GM18502 (cell line): Measurements from ENCODE around the gene ACAD8.
"Not testable (repeated sequence)": the region's sequence is repeated elsewhere in the genome, so short reads cannot be mapped to it uniquely, and the experiment has no call there.

Source experiments
- ATAC-seq: cut with Tn5 transposase; IDR thresholded peaks from one replicate; pipeline ENCODE4 v1.9.1; 2021; ENCODE audit warnings: mild to moderate bottlenecking; ENCODE audit not compliant: unreplicated experiment, poor library complexity

The ACAD8 gene

GRCh38 chr11:134264966-134265764 is 11.8 kb downstream of the ACAD8 start:
- no peak for ATAC-seq

GRCh38 chr11:134266440-134266839 is 13.1 kb downstream of the ACAD8 start:
- no peak for ATAC-seq

DNA sequence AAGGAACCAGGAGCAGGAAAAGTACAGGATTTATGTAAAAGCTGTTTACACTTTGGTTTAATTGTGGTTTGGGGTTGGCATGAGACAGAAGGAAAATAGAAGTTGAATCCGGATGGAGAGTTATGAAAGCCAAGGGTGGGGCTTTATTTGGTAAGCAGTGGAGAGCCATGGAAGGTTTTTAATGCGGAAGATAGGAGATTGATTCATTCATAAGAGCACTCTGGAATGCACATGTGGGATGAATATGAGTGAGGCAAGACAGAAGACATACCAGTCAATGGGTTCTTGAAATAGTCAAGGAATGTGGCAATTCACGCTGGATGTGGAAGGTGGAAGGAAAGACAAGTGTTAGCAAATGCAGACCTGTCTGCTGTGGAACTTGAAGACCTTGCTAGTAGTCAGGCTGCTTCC is 13.5 kb downstream of the ACAD8 start:
- ATAC-seq: no peak

GRCh38 chr11:134267461-134267860 is 14.1 kb downstream of the ACAD8 start:
- ATAC-seq: no peak

DNA sequence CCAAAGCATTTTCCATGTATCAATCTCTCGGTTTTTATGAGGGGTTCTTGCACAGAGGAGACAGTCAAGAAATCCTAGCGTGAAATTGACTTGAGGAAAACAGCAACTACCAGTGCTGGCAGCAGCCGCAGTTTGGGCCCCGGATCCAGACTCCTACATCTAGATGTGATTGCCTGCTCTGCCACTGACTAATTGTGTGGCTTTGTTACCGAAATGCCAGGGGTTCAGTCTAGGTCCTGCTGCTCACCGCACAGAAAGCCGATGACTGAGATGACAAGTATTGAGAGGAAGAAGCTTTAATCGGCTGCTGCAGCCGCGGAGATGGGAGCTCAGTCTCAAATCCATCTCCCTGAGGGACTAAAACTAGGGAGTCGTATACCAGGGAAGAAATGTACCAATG is 14.6 kb downstream of the ACAD8 start:
- ATAC-seq: no peak

DNA sequence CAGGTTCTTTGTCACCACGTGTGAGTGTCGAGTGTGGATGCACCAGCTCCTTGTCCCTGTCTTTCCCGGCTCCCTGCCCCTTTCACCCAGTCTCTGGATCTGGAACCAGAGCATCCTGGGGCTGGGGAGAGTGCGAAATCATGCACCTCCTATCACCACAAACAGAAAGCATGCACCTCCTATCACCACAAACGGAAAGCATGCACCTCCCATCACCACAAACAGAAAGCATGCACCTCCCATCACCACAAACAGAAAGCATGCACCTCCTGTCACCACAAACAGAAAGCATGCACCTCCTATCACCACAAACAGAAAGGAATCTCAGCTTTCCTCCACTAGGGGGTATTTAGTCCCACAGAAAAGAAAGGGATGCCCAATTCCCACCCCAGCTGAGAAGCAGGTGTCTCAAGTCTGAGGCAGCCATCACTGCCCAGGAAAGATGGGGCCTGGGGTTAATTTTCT is 16.9 kb downstream of the ACAD8 start:
- no peak for ATAC-seq

- no peak for ATAC-seq
Measured at GRCh38 chr11:134271978-134272377, 18.6 kb downstream of the ACAD8 start.

DNA sequence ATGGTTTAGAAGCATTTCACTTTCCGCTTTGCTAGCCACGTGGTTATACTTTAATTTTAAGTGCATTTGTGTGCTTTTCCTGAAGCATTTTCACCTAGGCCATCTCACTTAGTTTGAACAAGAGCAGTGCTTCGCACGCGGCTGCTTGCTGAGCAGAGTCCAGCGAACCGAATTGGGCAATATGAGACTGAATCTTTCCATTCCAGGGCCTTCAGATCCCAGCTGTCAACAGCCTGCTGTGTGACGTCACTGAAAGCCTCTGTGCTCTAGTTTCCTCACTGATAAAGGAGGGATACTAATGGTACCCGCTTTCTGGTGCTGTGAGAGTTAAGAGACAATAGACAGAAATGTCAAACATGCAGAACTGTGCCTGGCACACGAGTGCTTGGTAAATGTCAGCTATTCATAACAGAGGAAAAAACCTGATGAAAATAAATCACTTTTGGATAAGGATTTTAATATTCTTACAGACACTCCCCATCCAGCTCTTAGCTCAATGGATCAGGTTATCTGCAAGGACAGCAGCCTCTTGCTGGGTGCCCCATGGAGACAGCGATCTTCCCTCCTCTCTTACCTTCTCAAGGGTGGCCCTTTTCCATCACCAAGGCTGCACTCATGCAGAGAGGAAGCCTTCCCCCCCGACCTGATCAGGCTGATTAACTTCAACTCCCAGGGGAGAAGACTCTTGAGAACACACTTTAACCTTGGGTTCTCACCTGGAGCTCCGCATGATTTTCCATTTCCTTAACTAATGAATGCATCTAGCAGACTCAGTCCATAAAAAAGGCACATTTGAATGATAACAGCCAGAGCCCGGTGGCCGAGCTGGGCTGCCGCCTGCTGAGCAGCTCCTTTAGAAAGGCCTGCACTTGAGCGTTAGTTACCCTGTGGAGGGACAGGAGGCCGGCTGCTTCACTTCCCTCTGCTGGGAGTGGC is 19.3 kb downstream of the ACAD8 start:
- ATAC-seq: no peak

DNA sequence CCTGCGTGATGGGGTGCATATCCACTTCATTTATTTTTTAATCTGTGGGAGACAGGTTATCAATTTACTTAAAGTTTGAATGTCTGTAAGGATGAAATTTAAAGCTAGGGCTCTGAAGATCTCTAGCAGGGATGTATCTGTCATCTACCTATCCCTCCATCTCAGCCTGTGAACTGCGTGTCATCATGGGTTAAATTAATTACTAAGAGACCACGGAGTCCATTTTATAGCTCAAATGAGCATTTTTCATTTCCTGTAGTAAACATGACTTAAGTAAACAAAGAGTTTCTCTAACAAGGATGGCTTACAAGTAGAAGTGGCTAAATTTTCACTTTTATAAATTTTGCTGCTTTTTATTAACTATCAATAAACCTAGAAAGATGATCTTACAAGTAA is 19.9 kb downstream of the ACAD8 start:
- no peak for ATAC-seq

GRCh38 chr11:134275188-134275533 is 21.8 kb downstream of the ACAD8 start:
- no peak for ATAC-seq

DNA sequence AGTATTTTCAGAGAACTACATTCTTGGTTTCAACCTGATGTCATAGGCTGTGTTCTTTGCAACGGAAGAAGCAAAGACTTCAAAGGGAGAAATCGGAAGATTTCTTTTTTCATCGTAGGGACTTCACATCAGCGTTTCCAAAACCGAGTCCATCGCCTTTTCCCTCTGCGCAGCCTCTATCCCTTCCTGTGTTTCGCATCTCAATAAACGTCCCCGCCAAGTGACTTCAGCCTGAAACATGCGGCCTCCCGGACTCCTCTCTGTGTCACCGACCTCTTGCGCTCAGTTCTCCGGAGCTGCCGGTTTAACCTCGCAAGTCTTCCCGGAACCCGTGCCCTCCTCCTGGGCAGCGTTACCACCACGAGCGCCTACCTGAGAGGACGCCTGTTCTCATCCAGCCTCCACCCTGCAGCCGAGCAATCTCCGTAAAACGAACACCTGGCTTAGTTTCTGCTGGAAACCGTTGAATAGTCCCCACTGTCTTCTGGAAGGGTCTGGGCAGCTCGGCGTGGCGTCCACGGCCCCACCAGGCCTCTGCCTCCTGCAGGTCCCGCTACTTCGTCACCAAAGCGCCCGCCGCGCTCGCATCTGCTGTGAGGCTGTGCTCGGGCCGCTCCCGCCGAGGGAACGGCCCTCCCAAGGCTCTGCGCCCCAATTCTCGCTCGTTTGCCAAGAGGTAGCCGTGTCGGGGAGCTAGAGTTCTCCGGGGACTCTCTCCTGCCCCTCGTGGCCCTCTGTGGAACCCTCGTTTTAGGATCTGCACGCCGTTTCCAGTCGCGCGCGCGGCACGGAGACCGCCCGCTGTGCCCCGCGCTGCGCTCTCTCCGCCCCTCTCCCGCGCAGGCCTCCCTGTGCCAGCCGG is 22.4 kb downstream of the ACAD8 start, which contains the start of gene GLB1L3:
Gene GLB1L3, plus strand, starts transcription at position 846 of the 862 bp plus-strand sequence. CDS start 362 bp downstream, outside the sequence.
- peak; percentile 87 for ATAC-seq

DNA sequence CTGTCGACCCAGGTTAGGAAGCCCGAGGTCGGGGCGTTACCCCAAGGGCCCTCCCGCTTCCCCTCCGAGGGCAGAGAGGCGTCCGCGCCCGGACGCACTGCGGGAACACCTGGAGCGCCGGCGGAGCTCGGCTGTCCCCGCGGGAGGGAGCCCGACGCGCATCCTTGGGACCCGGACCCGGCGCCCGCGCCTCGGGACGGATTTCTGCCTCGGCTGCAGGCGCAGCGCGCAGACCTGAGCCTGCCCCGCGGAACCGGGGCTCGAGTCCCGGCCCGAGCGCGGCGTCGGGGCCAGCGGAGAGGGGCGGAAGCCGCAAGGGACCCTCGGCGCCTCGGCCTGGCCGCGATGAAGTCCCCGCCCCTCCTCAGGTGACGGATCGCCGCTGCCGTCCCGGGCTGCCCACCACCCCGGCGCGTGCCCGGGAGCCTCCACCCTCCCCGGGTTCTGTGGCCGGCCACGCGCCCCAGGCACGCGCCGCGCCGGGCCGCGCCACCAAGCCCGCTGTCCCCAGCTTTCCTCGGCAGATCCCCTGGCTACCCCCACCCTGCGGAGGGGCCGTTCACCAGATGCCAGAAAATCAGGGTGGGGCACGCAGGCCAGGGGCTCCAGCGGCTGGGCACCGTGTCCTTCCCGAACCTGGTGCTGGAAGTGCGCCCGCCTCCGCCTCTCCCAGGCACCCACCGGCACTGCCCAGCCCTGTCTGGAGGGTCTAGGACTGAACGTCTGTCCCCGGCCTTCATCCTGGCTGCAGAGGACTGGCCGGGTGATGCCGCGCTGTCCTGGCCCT is 23.2 kb downstream of the ACAD8 start:
- peak; percentile 33 for ATAC-seq

GRCh38 chr11:134277183-134278001 is 24.0 kb downstream of the ACAD8 start:
- no peak for ATAC-seq

DNA sequence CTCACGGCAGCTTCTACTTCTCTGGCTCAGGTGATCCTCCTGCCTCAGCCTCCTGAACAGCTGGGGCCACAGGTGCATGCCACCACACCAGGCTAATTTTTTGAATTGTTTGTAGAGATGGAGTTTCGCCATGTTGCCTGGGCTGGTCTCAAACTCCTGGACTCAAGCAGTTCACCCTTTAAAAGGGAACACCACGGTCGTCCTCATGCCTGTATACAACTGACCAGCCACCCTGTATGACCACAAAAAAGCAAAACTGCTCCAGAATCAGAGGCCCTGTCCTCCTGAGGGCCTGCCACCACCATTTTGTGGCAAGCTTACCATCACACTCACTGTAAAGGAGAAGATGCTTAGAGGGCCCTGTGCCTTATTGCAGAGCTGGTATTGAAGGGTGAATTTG is 25.0 kb downstream of the ACAD8 start:
- ATAC-seq: no peak

- ATAC-seq: not testable (repeated sequence)
Measured at GRCh38 chr11:134281635-134282034, 28.3 kb downstream of the ACAD8 start.

DNA sequence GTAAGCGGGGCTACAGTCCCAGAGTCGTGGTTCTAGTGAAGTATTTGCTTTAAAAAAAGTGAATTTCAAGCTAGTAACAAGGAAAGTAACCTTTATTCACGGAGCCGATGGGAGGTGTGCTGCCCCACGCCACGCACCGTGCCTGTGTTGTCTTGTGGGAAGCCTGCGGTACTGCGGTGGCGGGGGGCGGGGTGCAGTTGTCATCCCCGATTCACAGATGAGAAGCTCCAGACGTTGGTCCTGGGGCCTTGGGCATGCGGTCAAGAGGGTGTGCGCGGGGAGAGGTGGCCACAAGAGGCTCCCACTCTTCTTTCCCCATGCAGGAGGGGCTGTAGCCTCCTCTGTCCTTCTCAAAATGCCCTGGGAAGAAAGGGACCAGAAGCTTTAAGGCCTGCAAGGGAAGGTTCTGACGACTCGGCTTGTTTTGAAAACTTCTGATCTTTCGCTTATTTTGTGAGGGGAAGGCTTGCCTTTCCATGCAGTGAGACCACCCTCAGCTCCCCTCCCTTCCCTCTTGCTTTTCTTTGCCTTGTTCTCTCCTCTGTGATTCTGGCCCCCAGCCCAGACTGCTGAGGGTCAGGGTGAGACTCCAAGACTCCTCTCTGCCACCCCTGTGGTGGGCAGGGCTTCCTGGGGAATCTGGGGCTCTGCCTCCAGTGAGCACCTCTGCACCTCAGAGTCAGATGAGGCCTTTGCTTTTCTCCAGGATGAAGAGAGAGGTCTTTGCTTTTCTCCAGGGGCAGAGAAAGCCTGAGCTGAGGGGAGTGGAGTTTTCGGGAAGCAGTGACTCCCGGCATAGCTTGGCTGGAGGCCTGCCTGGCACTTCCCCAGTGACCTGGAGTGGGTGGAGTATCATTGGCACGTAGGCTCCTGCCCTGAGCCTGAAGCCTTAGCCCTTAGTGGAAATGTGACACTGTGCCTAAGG is 29.0 kb downstream of the ACAD8 start:
- ATAC-seq: no peak

DNA sequence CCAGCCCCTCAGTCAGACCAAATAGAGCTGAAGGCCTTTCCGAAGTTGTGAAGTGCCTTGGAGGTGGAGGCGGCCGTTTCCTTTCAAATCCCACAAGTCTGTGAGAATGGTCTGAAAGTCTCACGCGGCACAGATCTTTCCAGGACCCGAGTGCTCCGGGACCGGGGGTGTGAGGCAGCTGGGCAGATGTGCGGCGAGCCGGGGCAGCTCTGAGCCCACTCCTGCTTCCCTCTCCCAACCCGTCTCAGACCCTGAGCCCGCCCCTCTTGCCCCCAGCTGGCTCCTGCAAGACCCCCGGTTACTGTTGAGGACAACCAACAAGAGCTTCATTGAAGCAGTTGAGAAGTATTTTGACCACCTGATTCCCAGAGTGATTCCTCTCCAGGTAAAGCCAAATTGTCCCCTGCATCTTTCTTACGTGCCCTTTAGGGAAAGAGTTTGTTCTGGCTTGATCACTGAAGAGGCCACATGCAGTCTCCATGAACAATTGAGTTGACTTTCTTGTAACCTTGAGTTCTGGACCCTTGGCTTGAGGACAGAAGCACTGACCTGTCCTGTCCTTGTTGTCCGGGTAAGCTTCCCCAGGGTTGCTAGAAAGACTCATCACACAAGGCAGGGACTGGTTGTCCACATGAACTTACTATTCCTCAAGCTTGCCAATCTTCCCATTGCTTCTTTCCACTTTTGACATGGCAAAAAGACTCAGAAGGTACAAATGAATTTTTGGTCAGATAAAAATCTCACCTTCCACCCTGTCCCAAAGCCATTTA is 30.3 kb downstream of the ACAD8 start:
- no peak for ATAC-seq
